Ureter (tissue), 1 donor: Measurements from ENCODE around the gene WDR20. TPM values are rescaled to one million over a fixed set of nuclear protein-coding genes. Genes with fewer than 3 reads are reported as not detected.
A peak's percentile ranks its signal among the peaks of the same experiment; 100 is the strongest.
"Not testable (repeated sequence)": the region's sequence is repeated elsewhere in the genome, so short reads cannot be mapped to it uniquely, and the experiment has no call there.

ENCODE experiments used
- DNase-seq: peaks from one replicate; pipeline ENCODE4 v3.0.0-alpha.2; 2020; ENCODE audit warnings: low spot score
- total RNA-seq: library from RNA; stranded (reverse); gene quantifications from one replicate; pipeline ENCODE4 v1.2.4, GENCODE V29; 2023
- donor health status: DM: yes; HTN: yes; CAD: no.

The WDR20 gene, protein sequence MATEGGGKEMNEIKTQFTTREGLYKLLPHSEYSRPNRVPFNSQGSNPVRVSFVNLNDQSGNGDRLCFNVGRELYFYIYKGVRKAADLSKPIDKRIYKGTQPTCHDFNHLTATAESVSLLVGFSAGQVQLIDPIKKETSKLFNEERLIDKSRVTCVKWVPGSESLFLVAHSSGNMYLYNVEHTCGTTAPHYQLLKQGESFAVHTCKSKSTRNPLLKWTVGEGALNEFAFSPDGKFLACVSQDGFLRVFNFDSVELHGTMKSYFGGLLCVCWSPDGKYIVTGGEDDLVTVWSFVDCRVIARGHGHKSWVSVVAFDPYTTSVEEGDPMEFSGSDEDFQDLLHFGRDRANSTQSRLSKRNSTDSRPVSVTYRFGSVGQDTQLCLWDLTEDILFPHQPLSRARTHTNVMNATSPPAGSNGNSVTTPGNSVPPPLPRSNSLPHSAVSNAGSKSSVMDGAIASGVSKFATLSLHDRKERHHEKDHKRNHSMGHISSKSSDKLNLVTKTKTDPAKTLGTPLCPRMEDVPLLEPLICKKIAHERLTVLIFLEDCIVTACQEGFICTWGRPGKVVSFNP
- 45.7 TPM for total RNA-seq

GRCh38 chr14:102139286-102140026 is at the start of gene WDR20:
Gene WDR20 (plus strand): TSS chr14:102139897. CDS start chr14:102139924, 27 bp downstream.
- peak; percentile 99 for DNase-seq

- no peak for DNase-seq
Measured at GRCh38 chr14:102090713-102091112, 49.0 kb upstream of the WDR20 start.

DNA sequence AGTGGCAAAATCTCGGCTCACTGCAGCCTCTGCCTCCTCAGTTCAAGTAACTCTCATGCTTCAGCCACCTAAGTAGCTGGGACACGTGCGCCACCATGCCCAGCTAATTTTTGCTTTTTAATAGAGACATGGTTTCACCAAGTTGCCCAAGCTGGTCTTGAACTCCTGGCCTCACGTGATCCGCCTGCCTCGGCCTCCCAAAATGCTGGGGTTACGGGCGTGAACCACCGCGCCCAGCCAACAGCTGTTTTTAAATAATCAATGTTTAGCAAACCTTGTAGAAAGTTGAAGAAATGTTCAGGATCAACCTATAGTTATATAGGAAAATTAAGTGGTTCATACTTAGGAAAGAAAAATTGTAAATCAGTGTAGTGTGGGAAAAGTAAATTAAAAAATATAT is 46.9 kb upstream of the WDR20 start:
- no peak for DNase-seq

DNA sequence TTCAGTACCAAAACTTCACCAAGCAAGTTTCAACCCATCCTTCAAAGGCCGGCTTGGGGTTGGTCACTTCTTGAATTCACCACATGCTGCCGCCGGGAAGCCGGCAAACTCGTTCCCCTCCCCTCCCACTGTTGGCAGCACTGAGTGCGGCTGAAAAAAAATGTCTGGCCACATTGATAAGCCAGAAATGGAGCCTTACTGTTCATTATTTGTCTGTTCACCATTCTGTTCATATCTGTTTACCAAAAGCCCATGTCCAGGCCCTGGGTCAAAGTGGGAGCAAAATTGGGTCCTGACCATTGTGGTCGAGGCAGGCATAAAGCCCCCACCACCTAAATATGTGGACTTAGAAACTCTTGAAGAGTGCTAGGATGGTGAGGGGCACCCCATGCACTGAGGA is 45.6 kb upstream of the WDR20 start:
- DNase-seq, result no peak

DNA sequence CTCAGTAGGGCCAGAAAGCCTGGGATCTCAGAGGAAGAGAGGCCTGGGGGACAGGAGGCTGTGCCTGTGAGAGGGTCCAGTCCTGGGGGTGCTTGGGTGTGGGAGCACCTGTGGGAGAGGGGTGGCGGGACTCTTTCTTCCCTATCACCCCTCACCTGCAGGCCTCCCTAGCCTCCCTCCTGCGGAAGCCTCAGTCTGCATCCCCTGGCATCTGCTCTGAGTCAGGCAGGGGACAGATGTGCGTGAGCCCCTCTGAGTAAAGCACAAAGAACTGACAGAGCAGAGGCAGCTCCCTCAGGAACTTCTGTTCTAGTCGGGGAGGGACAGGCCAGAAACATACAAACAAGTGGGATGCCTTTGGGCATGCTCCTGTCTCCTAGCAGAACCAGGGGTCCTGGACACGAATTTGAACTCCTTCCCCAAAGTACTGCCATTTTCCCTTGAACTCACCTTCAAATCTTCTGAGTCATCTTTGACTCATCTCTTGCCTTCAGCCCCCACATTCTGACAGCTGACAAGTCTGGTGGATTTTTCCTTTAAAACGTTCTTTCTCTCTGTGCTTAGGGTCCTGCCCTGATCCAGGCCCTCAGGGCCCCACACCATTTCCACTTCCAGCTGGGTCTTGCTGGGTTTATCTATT is 44.3 kb upstream of the WDR20 start:
- DNase-seq, result no peak

- DNase-seq, result no peak
Measured at GRCh38 chr14:102095871-102096568, 43.7 kb upstream of the WDR20 start.

GRCh38 chr14:102096569-102097188 is 43.0 kb upstream of the WDR20 start:
- DNase-seq, result peak; percentile 85

DNA sequence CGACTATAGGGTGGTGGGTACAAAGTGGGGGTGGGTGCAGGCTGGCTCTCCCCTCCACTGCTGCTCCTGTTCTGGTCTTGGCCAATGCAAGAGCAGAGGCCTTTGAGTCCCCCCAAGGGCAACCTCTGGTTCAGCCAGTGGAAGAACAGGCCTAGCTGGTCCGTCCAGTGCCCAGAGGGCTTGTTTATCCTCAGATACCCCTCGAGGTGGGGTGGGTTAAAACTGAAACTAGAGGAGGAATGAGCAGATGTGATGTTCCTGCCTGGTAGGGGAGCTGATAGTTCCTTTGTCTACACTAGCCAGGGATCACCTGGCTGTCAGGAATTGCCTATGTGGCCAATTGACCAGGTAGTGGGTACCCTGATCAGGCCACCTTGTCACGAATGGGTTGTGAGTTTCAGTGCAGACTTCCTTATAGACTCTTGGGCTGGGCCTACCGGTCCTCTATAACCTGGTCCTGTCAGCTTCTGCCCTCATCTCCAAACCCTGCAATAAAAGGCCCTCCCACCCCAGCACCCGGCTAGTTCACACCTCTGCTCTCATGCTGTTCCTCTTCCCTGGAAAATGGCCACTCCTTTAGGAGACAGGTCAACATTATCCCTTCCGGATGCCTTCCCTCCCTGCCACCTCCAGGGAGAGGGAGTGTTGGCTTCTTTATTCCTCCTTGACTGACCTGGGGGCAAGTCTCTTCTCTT is 42.1 kb upstream of the WDR20 start:
- DNase-seq, result peak; percentile 70

- DNase-seq, result no peak
Measured at GRCh38 chr14:102103062-102103695, 36.5 kb upstream of the WDR20 start.

DNA sequence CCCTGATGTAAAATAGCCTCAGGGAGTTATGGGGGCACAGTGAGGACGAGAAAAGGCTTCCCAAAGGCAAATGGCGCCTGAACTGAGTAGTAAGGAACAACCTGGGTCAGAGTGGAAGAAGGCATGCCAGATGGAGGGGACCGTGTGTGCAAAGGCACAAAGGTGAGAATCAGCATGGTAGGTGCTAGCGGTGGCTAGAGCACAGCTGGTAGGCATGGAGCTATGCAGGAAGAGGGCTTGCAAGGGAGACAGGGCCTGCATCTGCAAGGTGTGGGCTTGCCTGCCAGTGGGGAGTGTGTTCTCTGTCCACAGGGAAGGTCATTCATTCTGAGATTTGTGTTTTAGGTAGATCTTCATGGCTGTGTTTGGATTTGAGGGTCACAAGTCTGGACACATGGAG is 34.3 kb upstream of the WDR20 start:
- no peak for DNase-seq

DNA sequence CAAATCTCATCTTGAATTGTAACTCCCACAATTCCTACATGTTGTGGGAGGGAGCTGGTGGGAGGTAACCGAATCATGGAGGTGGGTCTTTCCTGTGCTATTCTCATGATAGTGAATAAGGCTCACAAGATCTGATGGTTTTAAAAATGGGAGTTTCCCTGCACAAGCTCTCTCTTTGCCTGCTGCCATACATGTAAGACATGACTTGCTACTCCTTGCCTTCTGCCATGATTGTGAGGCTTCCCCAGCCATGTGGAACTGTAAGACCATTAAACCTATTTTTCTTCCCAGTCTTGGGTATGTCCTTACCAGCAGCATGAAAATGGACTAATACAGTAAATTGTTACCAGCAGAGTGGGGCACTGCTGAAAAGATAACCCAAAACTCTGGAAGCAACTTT is 30.4 kb upstream of the WDR20 start:
- DNase-seq, result not testable (repeated sequence)

- DNase-seq, result no peak
Measured at GRCh38 chr14:102111101-102111500, 28.6 kb upstream of the WDR20 start.

- DNase-seq, result no peak
Measured at GRCh38 chr14:102116361-102117180, 23.1 kb upstream of the WDR20 start.

DNA sequence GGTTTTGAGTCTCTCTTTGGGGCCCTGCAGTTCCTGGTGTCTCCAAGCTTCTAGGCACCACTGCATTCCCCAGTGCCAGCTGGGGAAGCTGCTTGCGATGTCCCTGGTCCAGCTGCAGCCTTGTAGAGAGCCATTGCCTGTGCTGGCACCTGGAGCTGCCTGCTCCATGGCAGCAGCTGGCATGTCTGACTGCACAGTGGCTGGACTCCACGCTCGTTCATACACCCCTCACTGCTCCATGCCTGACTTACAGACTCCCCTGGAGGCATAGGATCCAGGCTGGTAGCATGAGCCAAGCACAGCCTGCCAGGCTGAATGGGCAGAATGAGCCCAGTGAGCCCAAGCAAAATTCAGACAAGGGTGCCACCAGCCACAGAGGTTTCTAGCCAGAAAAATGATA is 21.8 kb upstream of the WDR20 start:
- no peak for DNase-seq

- no peak for DNase-seq
Measured at GRCh38 chr14:102120888-102121287, 18.8 kb upstream of the WDR20 start.

DNA sequence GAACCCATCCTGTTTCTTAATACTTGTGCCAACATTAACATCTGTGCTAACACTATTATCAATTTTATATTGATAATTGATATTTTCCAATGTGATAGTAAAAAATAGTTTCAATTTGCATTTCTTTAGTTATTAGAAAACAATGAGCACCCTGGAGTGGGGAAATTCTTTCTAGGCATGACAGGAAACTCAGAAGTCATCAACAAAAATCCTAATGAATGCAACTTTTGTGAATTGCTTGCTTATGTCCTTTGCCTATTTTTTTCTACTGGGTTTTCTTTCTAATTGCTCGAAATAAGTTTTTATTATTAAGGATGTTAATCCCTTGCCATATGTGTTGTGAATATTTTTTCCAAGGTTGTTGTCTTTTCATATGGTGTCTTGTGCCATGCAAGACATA is 18.1 kb upstream of the WDR20 start:
- no peak for DNase-seq

- no peak for DNase-seq
Measured at GRCh38 chr14:102124419-102124818, 15.3 kb upstream of the WDR20 start.

DNA sequence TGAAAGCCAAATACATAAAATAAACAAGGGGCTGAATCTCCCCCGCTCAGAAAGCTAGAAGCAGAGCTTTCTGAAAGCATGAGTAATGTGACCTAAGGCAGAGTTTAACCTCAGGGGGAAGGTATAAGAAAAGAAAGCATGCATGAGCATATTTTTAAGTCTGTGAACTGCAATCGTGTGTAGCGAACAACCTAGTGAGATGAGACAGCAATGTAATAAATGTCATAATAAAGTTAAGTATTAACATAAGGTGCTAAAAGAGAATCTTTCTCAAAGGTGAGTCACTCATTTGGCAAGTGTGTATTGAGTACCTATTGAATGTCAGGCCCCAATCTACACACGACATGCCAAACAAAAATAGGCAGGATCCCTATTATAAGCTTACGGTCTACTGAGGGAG is 14.2 kb upstream of the WDR20 start:
- no peak for DNase-seq

- no peak for DNase-seq
Measured at GRCh38 chr14:102126807-102127455, 12.8 kb upstream of the WDR20 start.
